BLaER1 treated with 17β-estradiol and CSF1 and Interleukin-3, amounts not matched to agents 10 nM and 100 nM (cell line): ENCODE measurements around the gene ELAVL2.

Experiments
- H3K27ac ChIP-seq, 11 experiments: shearing (Covaris generic); formaldehyde crosslinking; 2 replicates each; pipeline ENCODE4 v1.8.1; 2022
- H3K27me3 ChIP-seq, 11 experiments: shearing (Covaris generic); formaldehyde crosslinking; 2 replicates each; pipeline ENCODE4 v1.8.1; 2022
- H3K36me3 ChIP-seq, 11 experiments: shearing (Covaris generic); formaldehyde crosslinking; 2 replicates each; pipeline ENCODE4 v1.8.1; 2022
- H3K4me1 ChIP-seq, 10 experiments: shearing (Covaris generic); formaldehyde crosslinking; 2 replicates each; pipeline ENCODE4 v1.8.1; 2022
- H3K4me2 ChIP-seq, 11 experiments: shearing (Covaris generic); formaldehyde crosslinking; 2 replicates each; pipeline ENCODE4 v1.8.1; 2022
- H3K4me3 ChIP-seq, 10 experiments: shearing (Covaris generic); formaldehyde crosslinking; 2 replicates each; pipeline ENCODE4 v1.8.1; 2022
- H3K9ac ChIP-seq, 11 experiments: shearing (Covaris generic); formaldehyde crosslinking; 2 replicates each; pipeline ENCODE4 v1.8.1; 2022
- H3K9me3 ChIP-seq, 11 experiments: shearing (Covaris generic); formaldehyde crosslinking; replicated peaks in 1 of 11; 2 replicates each; pipeline ENCODE4 v1.8.1; 2022
- H4K20me1 ChIP-seq, 11 experiments: shearing (Covaris generic); formaldehyde crosslinking; 2 replicates each; pipeline ENCODE4 v1.8.1; 2022
- Cebpa-rat ChIP-seq, 11 experiments: shearing (Covaris generic); IDR thresholded peaks; 2 replicates each; pipeline ENCODE4 v1.8.1; 2022

ELAVL2 gene

DNA sequence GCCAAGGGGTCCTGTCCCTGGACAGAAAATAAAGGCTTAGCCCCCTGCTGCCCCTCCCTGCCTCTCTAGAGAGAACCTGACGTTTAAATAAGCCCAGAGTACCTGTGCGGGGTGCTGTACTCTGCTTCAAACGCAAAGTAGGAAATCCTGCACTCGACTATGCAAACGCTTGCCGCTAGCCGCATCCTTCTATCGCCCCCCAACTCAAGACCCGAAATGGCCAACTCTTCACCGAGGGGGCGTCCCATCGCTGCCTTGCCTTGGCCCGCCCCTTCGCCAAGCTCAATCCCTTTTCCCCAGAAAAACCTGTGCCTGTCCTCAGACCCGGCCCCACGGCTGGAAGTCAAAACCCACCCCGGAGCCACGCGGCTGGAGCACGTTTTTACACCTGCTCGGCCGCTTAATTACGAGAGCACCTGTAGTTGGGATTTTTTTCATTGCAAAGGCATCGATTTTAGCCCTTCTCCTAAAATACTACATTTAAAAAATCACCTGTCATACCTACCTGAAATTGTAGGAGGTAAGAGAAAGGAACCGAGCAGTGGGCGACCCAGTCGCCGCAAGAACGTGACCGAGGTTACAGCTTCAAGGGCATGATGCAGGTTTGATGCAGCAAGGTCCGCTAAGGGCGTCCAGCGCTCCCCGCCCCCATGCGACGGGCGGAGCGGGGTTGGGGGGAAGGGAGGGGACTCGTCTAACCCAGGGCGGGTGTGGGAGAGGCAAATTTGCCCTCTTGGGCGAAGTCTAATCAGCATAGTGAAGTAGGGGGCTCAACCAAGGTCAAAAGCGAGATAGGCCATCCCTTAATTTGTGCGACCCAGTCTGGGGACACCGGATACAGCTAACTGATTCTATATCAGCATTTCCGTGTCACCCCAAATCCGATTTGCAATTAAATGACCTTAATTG is 3.5 kb downstream of the ELAVL2 start:
- H3K36me3 ChIP-seq = no peaks in the 10 kb centered on the region
- no peak overlapping the region for H3K27ac ChIP-seq
- no peak overlapping the region for H3K4me2 ChIP-seq
- no peaks in the 10 kb centered on the region for H4K20me1 ChIP-seq
- no peak overlapping the region for H3K4me3 ChIP-seq
- H3K4me1 ChIP-seq = no peaks in the 10 kb centered on the region
- TF ChIP-seq Cebpa-rat (IDR thresholded peaks at IDR 0.05) = no peak
- no peak overlapping the region for H3K9ac ChIP-seq
- H3K27me3 ChIP-seq = no peaks in the 10 kb centered on the region
- peaks cover 34 to 53% (median 38%) of the 10 kb centered on the region in 11 experiments for H3K9me3 ChIP-seq

DNA sequence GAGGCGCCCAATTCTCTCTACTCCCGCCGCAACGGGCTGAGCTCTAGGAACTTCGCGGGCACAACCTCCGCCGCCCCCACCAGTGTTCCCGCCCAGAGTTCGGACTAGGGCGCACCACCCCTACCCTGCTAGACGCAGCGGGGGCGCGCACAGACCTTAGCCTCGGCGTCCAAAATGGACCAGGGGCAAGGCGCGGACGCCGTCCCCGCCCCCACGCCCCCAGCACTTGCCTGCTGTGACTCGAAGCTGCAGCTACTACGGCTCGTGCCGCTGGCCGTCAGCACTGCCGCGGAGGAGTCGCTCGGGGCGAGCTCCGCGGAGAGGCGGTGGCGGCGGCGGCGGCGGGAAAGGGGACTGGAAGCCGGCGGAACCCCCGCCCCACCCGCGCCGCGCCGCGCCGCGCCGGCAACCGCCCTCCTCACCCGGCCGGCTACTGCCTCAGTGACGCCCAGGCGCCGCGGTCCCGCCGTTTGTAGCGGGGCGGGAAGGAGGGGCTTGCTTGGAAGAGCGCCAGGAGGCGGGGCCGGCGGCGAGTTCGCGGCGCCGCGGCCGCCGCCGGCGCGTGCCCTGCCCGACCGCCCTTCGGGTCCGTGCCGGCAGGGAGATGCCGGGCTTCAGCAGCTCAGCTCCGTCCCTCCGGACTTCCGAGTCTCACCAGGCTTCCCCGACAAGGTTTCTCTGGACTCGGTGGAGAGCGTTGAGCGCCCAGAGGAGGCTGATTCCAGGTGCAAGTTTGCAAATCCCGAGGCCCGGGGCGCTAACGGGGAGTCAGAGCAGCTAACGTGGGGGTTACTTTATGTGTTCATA is 4.5 kb downstream of the ELAVL2 start:
- Histone ChIP-seq H3K36me3 (no peaks in the 10 kb centered on the region), H3K4me3 (no peak overlapping the region), H4K20me1 (no peaks in the 10 kb centered on the region), H3K9ac (no peak overlapping the region), H3K27me3 (no peaks in the 10 kb centered on the region), H3K4me2 (no peak overlapping the region), H3K27ac (no peak overlapping the region), H3K9me3 (peaks cover 34 to 53% (median 38%) of the 10 kb centered on the region in 11 experiments), H3K4me1 (no peaks in the 10 kb centered on the region)
- TF ChIP-seq Cebpa-rat (IDR thresholded peaks at IDR 0.05) = no peak

- Histone ChIP-seq H3K4me2 (no peak overlapping the region), H3K4me3 (no peak overlapping the region), H3K27me3 (no peaks in the 10 kb centered on the region), H3K9me3 (peaks cover 34 to 53% (median 38%) of the 10 kb centered on the region in 11 experiments), H3K4me1 (no peaks in the 10 kb centered on the region), H3K9ac (no peak overlapping the region), H4K20me1 (no peaks in the 10 kb centered on the region), H3K27ac (no peak overlapping the region), H3K36me3 (no peaks in the 10 kb centered on the region)
- TF ChIP-seq Cebpa-rat (IDR thresholded peaks at IDR 0.05) = no peak
Observed at GRCh38 chr9:23820451-23821374, 5.3 kb downstream of the ELAVL2 start.

- Histone ChIP-seq H3K9ac (no peak overlapping the region), H3K4me2 (no peak overlapping the region), H3K27ac (no peak overlapping the region), H3K4me1 (no peaks in the 10 kb centered on the region), H3K9me3 (peaks cover 33 to 47% (median 37%) of the 10 kb centered on the region in 11 experiments), H3K36me3 (no peaks in the 10 kb centered on the region), H4K20me1 (no peaks in the 10 kb centered on the region), H3K27me3 (no peaks in the 10 kb centered on the region), H3K4me3 (no peak overlapping the region)
- no peak for TF ChIP-seq Cebpa-rat (IDR thresholded peaks at IDR 0.05)
Observed at GRCh38 chr9:23819403-23819802, 6.6 kb downstream of the ELAVL2 start.

GRCh38 chr9:23814243-23814642 is 11.8 kb downstream of the ELAVL2 start:
- H4K20me1 ChIP-seq = no peaks in the 10 kb centered on the region
- H3K9ac ChIP-seq = no peak overlapping the region
- H3K4me1 ChIP-seq = no peaks in the 10 kb centered on the region
- no peak overlapping the region for H3K4me3 ChIP-seq
- no peaks in the 10 kb centered on the region for H3K9me3 ChIP-seq
- H3K4me2 ChIP-seq = no peak overlapping the region
- no peaks in the 10 kb centered on the region for H3K27me3 ChIP-seq
- no peak for TF ChIP-seq Cebpa-rat (IDR thresholded peaks at IDR 0.05)
- no peak overlapping the region for H3K27ac ChIP-seq
- H3K36me3 ChIP-seq = no peaks in the 10 kb centered on the region

DNA sequence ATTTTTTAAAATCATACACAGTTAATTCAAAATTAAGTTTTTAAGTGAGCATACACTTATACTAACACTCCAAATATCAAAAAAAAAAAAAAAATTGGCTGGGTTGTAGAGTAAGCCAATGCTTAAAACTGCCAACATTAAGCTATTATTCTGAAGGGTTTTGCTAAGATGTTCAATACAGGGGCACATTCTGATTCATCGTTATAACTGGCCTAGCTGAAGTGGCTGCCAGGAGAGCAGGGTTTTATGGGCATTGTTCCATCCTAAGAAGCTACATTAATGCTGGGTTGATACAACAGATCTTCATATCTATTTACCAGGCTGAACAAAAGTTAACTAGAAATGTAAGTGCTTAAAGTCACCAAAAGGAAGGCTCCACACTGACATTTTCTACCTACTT is 13.4 kb downstream of the ELAVL2 start:
- no peaks in the 10 kb centered on the region for H3K4me1 ChIP-seq
- no peaks in the 10 kb centered on the region for H3K9me3 ChIP-seq
- no peaks in the 10 kb centered on the region for H3K36me3 ChIP-seq
- no peak overlapping the region for H3K27ac ChIP-seq
- H3K4me2 ChIP-seq = no peak overlapping the region
- TF ChIP-seq Cebpa-rat (IDR thresholded peaks at IDR 0.05) = no peak
- H3K9ac ChIP-seq = no peak overlapping the region
- no peaks in the 10 kb centered on the region for H3K27me3 ChIP-seq
- H3K4me3 ChIP-seq = no peak overlapping the region
- no peaks in the 10 kb centered on the region for H4K20me1 ChIP-seq

GRCh38 chr9:23811633-23812032 is 14.4 kb downstream of the ELAVL2 start:
- H3K27me3 ChIP-seq = no peaks in the 10 kb centered on the region
- no peak overlapping the region for H3K27ac ChIP-seq
- H3K4me2 ChIP-seq = no peak overlapping the region
- H3K4me3 ChIP-seq = no peak overlapping the region
- no peak for TF ChIP-seq Cebpa-rat (IDR thresholded peaks at IDR 0.05)
- no peaks in the 10 kb centered on the region for H3K9me3 ChIP-seq
- H3K4me1 ChIP-seq = no peaks in the 10 kb centered on the region
- no peaks in the 10 kb centered on the region for H3K36me3 ChIP-seq
- H3K9ac ChIP-seq = no peak overlapping the region
- H4K20me1 ChIP-seq = no peaks in the 10 kb centered on the region

DNA sequence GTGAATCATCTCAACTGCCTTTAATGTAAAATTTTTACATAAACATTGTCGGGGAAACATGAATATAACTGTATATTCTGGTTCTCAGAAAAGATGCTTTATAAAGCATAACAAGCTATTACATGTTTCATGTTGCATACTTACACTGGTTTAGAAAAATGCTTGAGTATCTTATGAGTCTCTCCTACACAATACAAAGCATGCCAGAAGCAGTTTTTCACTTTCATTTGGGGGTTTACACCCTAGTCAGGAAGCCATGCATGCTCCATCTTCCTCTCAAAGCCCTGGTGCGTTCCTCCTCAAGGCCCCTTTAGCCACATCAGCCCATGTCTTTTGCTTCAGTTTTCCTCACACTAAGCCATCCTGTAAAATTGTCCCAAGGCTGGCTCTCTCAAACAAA is 22.8 kb downstream of the ELAVL2 start:
- no peak overlapping the region for H3K9ac ChIP-seq
- H3K4me1 ChIP-seq = no peaks in the 10 kb centered on the region
- no peaks in the 10 kb centered on the region for H3K36me3 ChIP-seq
- H4K20me1 ChIP-seq = no peaks in the 10 kb centered on the region
- TF ChIP-seq Cebpa-rat (IDR thresholded peaks at IDR 0.05) = no peak
- no peak overlapping the region for H3K27ac ChIP-seq
- H3K4me3 ChIP-seq = no peak overlapping the region
- H3K4me2 ChIP-seq = no peak overlapping the region
- no peaks in the 10 kb centered on the region for H3K27me3 ChIP-seq
- H3K9me3 ChIP-seq = no peaks in the 10 kb centered on the region

DNA sequence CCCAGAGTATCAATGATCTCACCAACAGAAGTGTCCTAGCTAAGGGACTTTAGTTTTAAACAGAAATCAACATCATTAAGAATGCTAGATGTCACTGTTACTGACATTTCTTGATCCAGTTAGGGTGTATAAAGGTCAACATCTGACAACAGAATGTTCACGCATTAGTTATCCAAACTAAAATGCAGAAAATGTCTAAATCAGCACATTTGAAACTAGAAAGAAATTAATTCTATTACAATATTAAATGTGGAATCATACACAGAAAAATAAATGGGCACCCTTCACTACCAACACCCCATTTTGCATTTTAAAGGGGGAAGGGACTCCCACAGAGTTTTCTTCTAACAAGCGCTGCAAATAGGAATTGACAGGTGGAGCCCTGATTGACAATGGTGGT is 24.5 kb downstream of the ELAVL2 start:
- Histone ChIP-seq H3K27me3 (no peaks in the 10 kb centered on the region), H3K27ac (no peak overlapping the region), H3K9ac (no peak overlapping the region), H3K4me2 (no peak overlapping the region), H3K4me1 (no peaks in the 10 kb centered on the region), H4K20me1 (no peaks in the 10 kb centered on the region), H3K36me3 (no peaks in the 10 kb centered on the region), H3K9me3 (no peaks in the 10 kb centered on the region), H3K4me3 (no peak overlapping the region)
- no peak for TF ChIP-seq Cebpa-rat (IDR thresholded peaks at IDR 0.05)
